Mesenchymal stem cell (in vitro differentiated cells and primary cell): ENCODE measurements around the gene CHTF8.

Experiments
- DNase-seq: peaks from one replicate; pipeline ENCODE4 v3.0.0-alpha.2; 2013
- H2AFZ ChIP-seq: one replicate; pipeline ENCODE4 v1.6.1; 2013; ENCODE audit warnings: low read depth, mild to moderate bottlenecking, control low read depth, inconsistent platforms, low read length, moderate library complexity
- H2AK5ac ChIP-seq: 2 replicates; pipeline ENCODE4 v1.6.1; 2013; ENCODE audit warnings: low read length, moderate library complexity, mild to moderate bottlenecking, inconsistent platforms; ENCODE audit not compliant: severe bottlenecking
- H2BK120ac ChIP-seq: one replicate; pipeline ENCODE4 v1.6.1; 2013; ENCODE audit warnings: low read depth, mild to moderate bottlenecking, inconsistent platforms, low read length, moderate library complexity
- H2BK12ac ChIP-seq, 2 experiments: one replicate each; pipeline ENCODE4 v1.6.1; 2013; ENCODE audit warnings: inconsistent platforms in 2 of 2, low read length in 2 of 2, mild to moderate bottlenecking in 2 of 2, moderate library complexity in 2 of 2, control low read depth in 1 of 2
- H2BK15ac ChIP-seq: one replicate; pipeline ENCODE4 v1.6.1; 2013; ENCODE audit warnings: mild to moderate bottlenecking, low read depth, inconsistent platforms; ENCODE audit not compliant: poor library complexity, severe bottlenecking
- H2BK5ac ChIP-seq: 2 replicates; pipeline ENCODE4 v1.6.1; 2013; ENCODE audit warnings: low read depth, mild to moderate bottlenecking, low read length, control low read depth, inconsistent platforms; ENCODE audit not compliant: poor library complexity, severe bottlenecking
- H3K14ac ChIP-seq, 2 experiments: one replicate each; pipeline ENCODE4 v1.6.1; 2013; ENCODE audit warnings: inconsistent platforms in 2 of 2, low read length in 2 of 2, control low read depth in 1 of 2, mild to moderate bottlenecking in 1 of 2, moderate library complexity in 1 of 2
- H3K18ac ChIP-seq, 2 experiments: one replicate each; pipeline ENCODE4 v1.6.1; 2013; ENCODE audit warnings: inconsistent platforms in 2 of 2, low read length in 2 of 2, control low read depth in 1 of 2, low read depth in 1 of 2, mild to moderate bottlenecking in 1 of 2
- H3K23ac ChIP-seq, 2 experiments: one replicate each; pipeline ENCODE4 v1.6.1; 2013; ENCODE audit warnings: inconsistent platforms in 2 of 2, low read length in 2 of 2, mild to moderate bottlenecking in 2 of 2, moderate library complexity in 2 of 2, control low read depth in 1 of 2
- H3K27ac ChIP-seq: 2 replicates; pipeline ENCODE4 v1.5.1; 2013; ENCODE audit warnings: mild to moderate bottlenecking, moderate library complexity, low read length, control low read depth, inconsistent platforms; ENCODE audit not compliant: poor library complexity, severe bottlenecking
- H3K27me3 ChIP-seq, 2 experiments: 2 replicates each; pipeline versions ENCODE4 v1.6.1 to v1.7.0; 2013; ENCODE audit warnings: low read length in 2 of 2, mild to moderate bottlenecking in 2 of 2, moderate library complexity in 2 of 2, control low read depth in 1 of 2, inconsistent platforms in 1 of 2; ENCODE audit not compliant: control insufficient read depth in 1 of 2, insufficient read depth in 1 of 2
- H3K36me3 ChIP-seq, 2 experiments: 2 replicates each; pipeline versions ENCODE4 v1.6.1 to v1.7.0; 2013; ENCODE audit warnings: low read length in 2 of 2, control low read depth in 1 of 2, inconsistent platforms in 1 of 2, low read depth in 1 of 2, mild to moderate bottlenecking in 1 of 2; ENCODE audit not compliant: insufficient read depth in 2 of 2, control insufficient read depth in 1 of 2
- H3K4ac ChIP-seq, 2 experiments: one replicate each; pipeline ENCODE4 v1.6.1; 2013; ENCODE audit warnings: inconsistent platforms in 2 of 2, low read length in 2 of 2, mild to moderate bottlenecking in 2 of 2, moderate library complexity in 2 of 2, control low read depth in 1 of 2, low read depth in 1 of 2
- H3K4me1 ChIP-seq: 2 replicates; pipeline ENCODE4 v1.6.1; 2013; ENCODE audit warnings: low read depth, low read length, control low read depth; ENCODE audit not compliant: control insufficient read depth, insufficient read depth
- H3K4me2 ChIP-seq: 2 replicates; pipeline ENCODE4 v1.6.1; 2013; ENCODE audit warnings: low read length, mild to moderate bottlenecking, inconsistent platforms; ENCODE audit not compliant: poor library complexity, severe bottlenecking
- H3K4me3 ChIP-seq, 2 experiments: 2 replicates each; pipeline versions ENCODE4 v1.5.1 to v1.7.0; 2013; ENCODE audit warnings: low read length in 2 of 2, mild to moderate bottlenecking in 2 of 2, control low read depth in 1 of 2, low read depth in 1 of 2; ENCODE audit not compliant: insufficient read depth in 1 of 2
- H3K79me1 ChIP-seq: replicated peaks from 2 replicates; pipeline ENCODE4 v1.6.1; 2013; ENCODE audit warnings: mild to moderate bottlenecking, control low read depth, low read length, inconsistent platforms; ENCODE audit not compliant: poor library complexity, severe bottlenecking
- H3K9ac ChIP-seq: 2 replicates; pipeline ENCODE4 v1.7.0; 2013; ENCODE audit warnings: mild to moderate bottlenecking, low read length, moderate library complexity
- H3K9me3 ChIP-seq: 2 replicates; pipeline ENCODE4 v1.7.0; 2013; ENCODE audit warnings: mild to moderate bottlenecking, low read length; ENCODE audit not compliant: control insufficient read depth
- H4K8ac ChIP-seq: one replicate; pipeline ENCODE4 v1.6.1; 2013; ENCODE audit warnings: inconsistent platforms, mild to moderate bottlenecking, low read length, moderate library complexity
- H4K91ac ChIP-seq: one replicate; pipeline ENCODE4 v1.6.1; 2013; ENCODE audit warnings: mild to moderate bottlenecking, low read length, inconsistent platforms
- WGBS: methylation state at CpG from one replicate; pipeline ENCODE4 v1.1.7; 2013; ENCODE audit warnings: mixed read lengths; 5-methylcytosine and 5-hydroxymethylcytosine counted together

Gene CHTF8

DNA sequence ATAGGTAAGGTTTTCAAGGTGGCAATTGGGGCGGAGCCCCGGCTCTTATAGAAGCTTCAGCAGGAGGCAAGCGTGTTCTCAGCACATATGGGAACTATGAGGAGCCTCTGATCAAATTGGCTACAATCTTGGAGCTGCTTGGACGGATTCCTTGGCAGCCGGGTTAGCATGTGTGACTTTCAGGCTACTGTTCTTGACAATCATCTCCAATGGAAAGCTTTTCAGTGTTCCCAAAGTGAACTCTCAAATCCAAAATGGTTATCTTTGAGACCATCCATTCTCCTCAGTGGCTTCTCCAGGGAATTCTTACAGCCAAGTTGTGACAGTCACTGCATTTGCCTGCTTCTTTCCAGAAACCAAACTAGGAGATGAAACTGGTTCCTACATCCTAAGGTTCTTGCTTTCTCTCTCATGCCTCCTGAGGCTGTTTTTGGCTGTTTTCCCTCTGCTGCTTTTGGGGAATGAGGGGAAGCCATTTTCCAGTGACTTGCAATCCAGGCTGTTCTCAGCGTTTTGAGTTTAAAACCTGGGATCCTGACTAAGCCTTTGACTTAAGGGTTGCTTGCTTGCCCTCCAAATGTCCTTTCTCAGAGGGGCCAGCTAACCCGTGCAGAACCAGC, 16.0 kb downstream of the CHTF8 start:
- H3K9ac ChIP-seq, result no peak overlapping the region
- H2BK120ac ChIP-seq, result no peak overlapping the region
- no peak overlapping the region for H2BK15ac ChIP-seq
- no peaks in the 10 kb centered on the region for H3K27me3 ChIP-seq
- DNase-seq, result no peak
- no peak overlapping the region for H3K4me2 ChIP-seq
- no peak overlapping the region for H3K27ac ChIP-seq
- H3K36me3 ChIP-seq, result peaks cover 76 to 83% of the 10 kb centered on the region in 2 experiments
- no peak overlapping the region for H3K4ac ChIP-seq
- H3K23ac ChIP-seq, result no peak overlapping the region
- no peak overlapping the region for H3K14ac ChIP-seq
- no peaks in the 10 kb centered on the region for H3K9me3 ChIP-seq
- no peak overlapping the region for H2AFZ ChIP-seq
- H2BK12ac ChIP-seq, result no peak overlapping the region
- no peak overlapping the region for H3K18ac ChIP-seq
- WGBS, result 97% methylated on average over 7 of the region's 7 CpGs
- H3K4me3 ChIP-seq, result no peak overlapping the region
- no peak overlapping the region for H2BK5ac ChIP-seq
- peaks cover 10% of the 10 kb centered on the region for H3K4me1 ChIP-seq
- H4K8ac ChIP-seq, result no peak overlapping the region
- H2AK5ac ChIP-seq, result no peak overlapping the region
- no peak overlapping the region for H4K91ac ChIP-seq
- H3K79me1 ChIP-seq, result peaks cover 47% of the 10 kb centered on the region

DNA sequence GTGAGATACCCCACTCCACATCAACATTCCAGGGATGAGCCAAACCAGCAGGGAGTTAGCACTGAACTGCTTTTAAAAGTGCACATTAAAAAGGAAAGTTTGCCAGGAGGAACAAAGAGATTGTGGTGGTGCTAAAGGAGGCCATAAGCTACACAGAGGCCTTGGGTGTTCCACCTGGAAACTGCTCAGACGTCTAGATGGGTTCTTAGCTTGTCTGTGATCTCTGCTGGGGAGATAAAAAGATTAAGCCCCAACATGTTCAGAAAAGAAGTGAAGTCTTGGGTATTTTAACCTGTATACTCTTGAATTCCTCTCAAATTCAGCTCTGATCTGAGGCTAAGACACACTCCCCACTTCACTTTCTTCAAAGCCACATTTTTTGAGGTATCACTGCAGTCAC, 16.6 kb downstream of the CHTF8 start:
- Histone ChIP-seq H3K4me2 (no peak overlapping the region), H2AK5ac (no peak overlapping the region), H2BK5ac (no peak overlapping the region), H3K4me3 (no peak overlapping the region), H3K18ac (no peak overlapping the region), H3K79me1 (peaks cover 48% of the 10 kb centered on the region), H3K23ac (no peak overlapping the region), H4K8ac (no peak overlapping the region), H4K91ac (no peak overlapping the region), H2BK12ac (no peak overlapping the region), H3K4ac (no peak overlapping the region), H3K4me1 (peaks cover 12% of the 10 kb centered on the region), H2BK15ac (no peak overlapping the region), H2AFZ (no peak overlapping the region), H3K14ac (no peak overlapping the region), H3K36me3 (peaks cover 76 to 78% of the 10 kb centered on the region in 2 experiments), H3K27me3 (no peaks in the 10 kb centered on the region), H2BK120ac (no peak overlapping the region), H3K27ac (no peak overlapping the region), H3K9me3 (no peaks in the 10 kb centered on the region), H3K9ac (no peak overlapping the region)
- WGBS, result no CpG with 5 or more reads among the region's 1 CpG
- no peak for DNase-seq

DNA sequence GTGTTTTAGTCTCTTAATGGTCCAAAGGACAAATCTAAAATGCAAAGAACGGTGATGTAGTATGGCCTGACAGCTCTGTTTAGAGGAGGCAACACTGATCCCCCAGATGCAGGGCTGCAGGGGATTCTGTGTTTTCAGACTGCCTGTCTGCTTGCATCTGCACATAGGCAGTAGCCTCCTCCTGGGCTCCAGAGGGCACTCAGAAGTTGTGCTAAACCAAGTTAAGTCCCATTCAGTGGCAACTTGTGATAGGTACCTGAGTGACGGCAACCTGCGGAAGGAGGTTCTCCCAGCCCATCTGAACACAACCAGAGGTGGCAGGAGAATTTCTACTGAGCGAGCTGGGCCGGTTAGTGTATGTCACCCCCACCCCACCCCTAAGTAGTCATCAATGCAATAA, 17.0 kb downstream of the CHTF8 start:
- Histone ChIP-seq H3K18ac (no peak overlapping the region), H4K91ac (no peak overlapping the region), H3K36me3 (peaks cover 75 to 78% of the 10 kb centered on the region in 2 experiments), H2BK120ac (no peak overlapping the region), H3K27ac (no peak overlapping the region), H2BK15ac (no peak overlapping the region), H3K4me1 (peaks cover 12% of the 10 kb centered on the region), H3K4ac (no peak overlapping the region), H3K27me3 (no peaks in the 10 kb centered on the region), H2BK5ac (no peak overlapping the region), H3K9me3 (no peaks in the 10 kb centered on the region), H2BK12ac (no peak overlapping the region), H2AFZ (no peak overlapping the region), H3K4me3 (no peak overlapping the region), H4K8ac (no peak overlapping the region), H2AK5ac (no peak overlapping the region), H3K23ac (no peak overlapping the region), H3K14ac (no peak overlapping the region), H3K79me1 (peaks cover 50% of the 10 kb centered on the region), H3K4me2 (no peak overlapping the region), H3K9ac (no peak overlapping the region)
- WGBS, result over 99% methylated on average over 5 of the region's 5 CpGs
- DNase-seq, result no peak

DNA sequence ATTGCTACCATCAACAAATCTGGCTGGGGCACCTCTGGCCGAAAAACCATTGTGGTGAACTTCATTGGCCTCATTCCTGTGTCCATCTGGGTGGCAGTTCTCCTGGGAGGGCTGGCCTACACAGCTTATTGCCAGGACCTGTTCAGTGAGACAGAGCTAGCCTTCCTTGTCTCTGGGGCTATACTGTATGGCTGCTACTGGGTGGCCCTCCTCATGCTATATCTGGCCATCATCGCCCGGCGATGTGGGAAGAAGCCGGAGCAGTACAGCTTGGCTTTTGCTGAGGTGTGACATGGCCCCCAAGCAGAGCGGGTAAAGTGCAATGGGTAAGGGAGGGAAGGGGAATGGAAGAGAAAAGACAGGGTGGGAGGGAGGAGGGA, 17.4 kb downstream of the CHTF8 start:
- no peak overlapping the region for H3K18ac ChIP-seq
- H3K4me2 ChIP-seq, result no peak overlapping the region
- H2AK5ac ChIP-seq, result no peak overlapping the region
- peaks cover 47% of the 10 kb centered on the region for H3K79me1 ChIP-seq
- 97% methylated on average over 6 of the region's 6 CpGs for WGBS
- H3K36me3 ChIP-seq, result peaks cover 73 to 76% of the 10 kb centered on the region in 2 experiments
- no peak overlapping the region for H4K8ac ChIP-seq
- H2BK5ac ChIP-seq, result no peak overlapping the region
- no peaks in the 10 kb centered on the region for H3K27me3 ChIP-seq
- no peak overlapping the region for H2BK12ac ChIP-seq
- H3K4ac ChIP-seq, result no peak overlapping the region
- no peak overlapping the region for H2AFZ ChIP-seq
- peaks cover 12% of the 10 kb centered on the region for H3K4me1 ChIP-seq
- H3K14ac ChIP-seq, result no peak overlapping the region
- H2BK120ac ChIP-seq, result no peak overlapping the region
- H3K27ac ChIP-seq, result no peak overlapping the region
- no peak overlapping the region for H2BK15ac ChIP-seq
- H3K9me3 ChIP-seq, result no peaks in the 10 kb centered on the region
- no peak for DNase-seq
- H4K91ac ChIP-seq, result no peak overlapping the region
- H3K23ac ChIP-seq, result no peak overlapping the region
- no peak overlapping the region for H3K4me3 ChIP-seq
- H3K9ac ChIP-seq, result no peak overlapping the region
